HG03439 (cell line): Measurements from ENCODE around the gene ITPKA.

ENCODE experiments used
- ATAC-seq: cut with Tn5 transposase; IDR thresholded peaks from one replicate; pipeline ENCODE4 v1.9.1; 2021; ENCODE audit warnings: mild to moderate bottlenecking, moderate library complexity; ENCODE audit not compliant: unreplicated experiment

Gene ITPKA

DNA sequence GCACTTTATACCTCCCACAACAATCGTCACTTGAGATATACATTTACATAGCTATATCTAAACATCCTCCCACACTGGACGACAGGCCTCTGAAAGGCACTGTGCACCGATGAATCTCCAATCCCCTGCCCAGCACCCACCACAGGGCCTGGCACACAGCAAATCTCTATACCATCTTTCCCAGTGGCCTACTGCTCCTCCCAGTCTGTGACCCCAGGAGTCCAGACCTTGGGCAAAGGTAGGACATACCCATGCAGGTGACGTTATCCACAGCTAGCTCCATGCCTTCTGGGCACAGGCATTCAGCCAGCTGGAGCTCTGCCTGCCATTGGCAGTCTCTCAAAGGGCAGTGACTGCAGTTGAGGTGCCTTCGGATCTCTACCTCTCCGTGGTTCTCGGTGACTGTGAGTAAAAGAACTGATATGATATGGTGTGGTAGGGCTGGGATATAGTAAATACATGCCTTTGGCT lies 14.2 kb downstream of the ITPKA start:
- no peak for ATAC-seq

DNA sequence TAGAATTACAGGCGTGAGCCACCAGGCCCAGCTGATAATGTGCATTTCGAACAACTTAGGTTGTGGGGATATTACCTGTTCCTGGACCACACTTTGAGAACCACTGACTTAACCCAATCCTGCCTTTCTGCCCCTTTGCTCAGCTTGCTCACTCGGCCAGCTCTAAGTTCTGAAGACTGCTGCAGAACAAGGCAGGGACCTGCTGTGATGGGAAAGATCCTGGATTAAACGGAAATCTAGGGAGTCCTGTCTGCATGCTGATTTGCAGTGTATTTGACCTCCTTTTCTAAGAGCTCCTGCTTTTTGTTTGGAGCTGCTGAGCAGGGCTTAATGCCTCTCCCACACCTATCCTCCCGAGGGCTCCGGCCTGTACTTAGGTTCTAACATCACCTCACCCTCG lies 17.1 kb downstream of the ITPKA start:
- ATAC-seq: no peak

DNA sequence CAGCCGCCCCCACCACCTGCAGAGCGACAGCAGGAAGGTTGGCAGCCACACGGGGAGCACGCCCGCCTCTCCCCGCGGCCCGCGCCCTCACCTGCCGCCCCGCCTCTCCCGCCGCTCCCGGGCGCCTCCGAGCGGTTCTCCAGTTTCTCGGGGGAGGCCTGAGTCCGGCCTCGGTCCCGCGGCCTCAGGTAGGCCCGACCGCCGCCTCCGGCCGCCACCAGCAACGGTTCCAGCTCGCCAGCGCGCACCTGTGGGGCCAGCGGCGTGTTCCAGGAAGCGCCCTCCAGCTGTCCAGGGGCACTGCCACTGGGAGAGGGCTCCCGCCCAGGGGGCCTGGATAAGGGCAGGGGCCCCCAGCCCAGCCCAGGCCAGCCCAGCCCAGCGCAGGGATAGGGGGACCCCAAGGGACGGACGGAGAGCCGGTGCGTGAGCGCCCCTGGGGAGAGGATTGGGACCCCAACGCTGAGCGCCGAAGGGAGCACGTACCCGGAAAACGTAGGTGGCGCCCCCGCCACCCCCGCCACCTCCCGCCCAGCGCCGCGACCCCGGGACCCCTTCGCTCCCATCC lies 17.7 kb downstream of the ITPKA start:
- ATAC-seq: no peak

DNA sequence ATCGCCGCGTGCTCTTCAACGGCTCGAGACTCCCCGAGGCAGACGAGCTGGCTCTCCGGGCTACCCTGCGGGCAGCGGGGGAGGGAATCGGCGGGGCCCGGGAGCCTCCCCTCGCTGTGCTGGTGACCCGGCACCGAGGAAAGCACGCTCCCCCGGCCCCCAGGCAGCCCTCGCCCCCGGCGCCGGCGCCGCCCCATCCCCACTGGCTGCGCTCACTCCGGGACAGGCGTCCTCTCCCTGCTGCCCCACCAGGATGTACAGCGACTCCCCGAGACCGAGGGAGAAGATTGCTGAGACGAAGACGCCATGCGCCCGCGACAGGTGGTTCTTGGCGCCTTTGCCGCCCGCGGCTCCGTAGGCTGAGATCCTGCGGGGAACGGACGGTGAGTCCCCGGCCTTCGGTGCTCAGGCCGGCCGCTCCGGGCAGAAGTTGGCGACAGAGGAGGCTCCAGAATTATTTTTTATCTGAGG lies 18.3 kb downstream of the ITPKA start:
- no peak for ATAC-seq

DNA sequence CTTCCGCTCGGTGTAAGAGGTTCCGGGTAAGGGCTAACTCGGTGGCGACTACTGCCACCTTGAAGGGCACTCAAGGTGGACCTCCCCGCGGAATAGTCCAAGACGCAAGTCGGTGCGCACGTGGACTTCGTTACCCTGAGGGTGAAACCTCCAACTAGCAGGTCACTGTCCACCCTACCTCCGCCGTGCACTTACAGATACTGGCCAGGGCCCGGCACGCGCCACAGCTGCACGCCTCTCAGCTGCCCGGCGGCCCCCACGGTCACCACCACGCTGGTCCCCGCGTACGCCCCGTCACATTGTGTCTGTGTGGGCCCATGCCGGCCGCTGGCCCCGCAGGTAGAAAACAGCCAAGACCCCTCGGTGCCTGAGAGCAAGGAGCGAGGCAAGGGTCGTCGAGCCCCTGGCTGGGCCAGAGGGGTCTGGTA lies 18.9 kb downstream of the ITPKA start:
- no peak for ATAC-seq

DNA sequence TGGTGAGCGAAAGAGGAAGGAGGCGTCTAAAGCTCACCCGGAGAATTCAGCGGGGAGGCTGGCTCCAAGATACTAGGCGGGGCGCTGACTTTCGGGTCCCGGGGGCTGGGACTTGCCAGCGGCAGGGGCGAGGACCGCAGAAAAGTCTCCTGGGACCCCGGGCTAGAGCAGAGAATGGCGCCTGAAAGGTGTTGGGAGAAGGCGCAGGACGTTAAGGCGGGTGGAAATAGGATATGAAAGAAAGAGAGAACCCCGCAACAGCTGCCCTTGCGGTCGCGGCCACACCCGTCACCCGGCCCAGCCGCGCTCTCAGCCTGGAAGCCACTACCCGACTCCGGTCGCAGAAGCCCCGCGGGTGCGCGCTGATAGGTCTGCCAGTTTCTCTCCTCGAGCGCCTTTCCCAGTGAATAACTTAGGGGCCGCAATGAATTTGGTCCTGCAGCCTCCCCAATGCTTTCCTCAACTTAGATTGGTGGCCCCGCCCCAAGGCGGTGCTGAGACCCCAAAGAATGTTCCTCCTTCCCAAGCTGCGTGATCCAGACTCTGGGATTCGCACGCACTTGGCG lies 19.3 kb downstream of the ITPKA start:
- ATAC-seq: no peak

DNA sequence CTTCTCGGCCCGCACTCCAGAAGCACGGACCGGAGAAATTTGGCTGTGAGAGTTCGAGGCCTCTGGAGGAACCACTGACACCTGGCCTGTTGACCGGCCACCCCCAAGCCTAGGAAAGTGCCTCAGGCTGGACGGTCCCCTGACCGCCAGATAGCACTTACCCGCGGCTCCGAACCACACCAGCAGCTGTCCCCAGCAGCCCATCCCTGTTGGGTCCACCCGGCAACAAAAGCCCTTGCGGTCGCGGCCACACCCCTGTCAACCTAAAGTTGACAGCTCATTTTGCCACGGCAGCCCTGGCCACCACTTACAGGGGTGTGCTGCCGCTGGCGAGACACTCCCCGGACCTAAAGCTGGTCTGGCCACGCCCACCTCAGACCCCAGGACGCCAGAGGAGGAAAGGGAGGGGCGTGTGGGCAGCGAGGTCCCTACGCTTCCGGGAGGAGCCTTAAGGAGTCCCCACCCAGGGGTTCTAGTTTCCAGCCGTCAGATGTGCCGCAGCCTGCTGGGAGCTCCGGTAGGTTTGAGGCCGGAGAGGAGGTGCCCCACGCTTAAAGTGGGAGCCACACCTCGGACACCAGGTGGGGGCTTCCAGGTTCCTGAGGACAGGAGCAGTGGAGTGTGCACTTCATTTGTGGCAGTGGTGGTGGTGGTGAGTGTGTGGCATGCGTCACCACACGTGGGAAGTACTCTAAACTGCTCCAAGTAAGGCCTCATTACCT lies 20.0 kb downstream of the ITPKA start, which contains the start of gene LTK:
Gene LTK, minus strand, starts transcription at position 322 of the 722 bp plus-strand sequence. Its CDS starts 118 bp downstream, at position 204.
- no peak for ATAC-seq

DNA sequence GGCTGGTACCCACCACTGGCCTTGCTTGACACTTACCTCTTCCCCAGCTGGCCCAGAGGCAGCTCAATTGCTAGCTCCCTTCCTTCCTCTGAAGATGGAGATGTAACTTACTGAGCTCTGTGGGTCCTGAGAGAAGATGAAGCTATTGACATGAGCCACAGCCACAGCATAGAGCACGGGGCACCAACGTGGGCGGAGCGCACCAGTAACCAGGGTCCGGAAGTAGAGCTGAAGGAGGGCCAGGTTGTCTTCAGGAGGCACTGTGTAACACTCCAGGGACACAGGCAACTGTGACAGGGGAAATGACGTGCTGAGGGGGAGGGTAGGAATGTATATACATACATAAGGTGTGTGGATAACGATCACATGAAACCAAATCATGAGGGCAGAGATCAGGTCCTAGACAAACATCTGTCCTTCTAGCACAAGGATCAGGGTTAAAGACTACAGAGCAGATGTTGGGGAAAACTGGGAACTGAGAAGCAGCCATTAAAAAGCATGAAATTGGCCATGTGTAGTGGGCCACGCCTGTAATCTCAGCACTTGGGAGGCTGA lies 24.3 kb downstream of the ITPKA start:
- ATAC-seq: no peak

DNA sequence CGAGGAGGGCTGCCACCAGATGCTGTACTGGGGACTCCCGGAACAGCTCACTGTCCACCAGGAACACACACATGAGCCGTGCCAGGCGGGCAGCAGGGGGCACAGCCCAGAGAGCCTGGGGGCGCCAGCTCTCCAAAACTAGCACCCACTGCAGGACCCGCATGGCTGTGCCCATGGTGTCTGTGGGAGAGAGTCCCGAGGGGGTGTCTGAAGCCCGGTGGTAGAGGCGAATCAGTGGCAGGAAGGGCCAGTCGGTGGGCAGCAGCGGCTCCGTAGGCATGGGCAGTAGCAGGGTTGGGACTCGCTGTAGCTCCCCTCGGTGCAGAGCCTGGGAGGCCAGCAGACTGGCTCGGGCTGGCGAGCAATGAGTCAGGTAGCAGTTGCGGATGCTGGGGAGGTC lies 27.0 kb downstream of the ITPKA start:
- no peak for ATAC-seq

DNA sequence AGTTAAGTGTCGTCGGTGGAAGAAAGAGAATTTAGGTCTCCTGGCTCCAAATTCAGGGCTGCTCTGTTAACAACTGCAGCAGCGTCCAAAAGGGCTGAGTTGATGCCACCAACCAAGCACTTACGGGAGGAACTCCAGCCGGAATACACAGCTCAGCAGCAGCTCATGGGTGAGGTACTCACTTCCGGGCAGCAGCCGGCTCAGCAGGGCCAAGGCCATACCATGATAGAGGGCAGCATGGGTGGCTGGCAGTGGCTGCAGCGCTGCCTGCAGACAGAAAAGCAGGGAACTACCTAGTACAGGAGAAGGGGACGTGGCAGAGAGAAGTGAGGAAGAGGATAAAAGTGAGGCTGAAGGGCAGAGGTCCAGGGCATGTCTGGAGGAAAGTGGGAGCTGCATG lies 27.9 kb downstream of the ITPKA start:
- no peak for ATAC-seq

DNA sequence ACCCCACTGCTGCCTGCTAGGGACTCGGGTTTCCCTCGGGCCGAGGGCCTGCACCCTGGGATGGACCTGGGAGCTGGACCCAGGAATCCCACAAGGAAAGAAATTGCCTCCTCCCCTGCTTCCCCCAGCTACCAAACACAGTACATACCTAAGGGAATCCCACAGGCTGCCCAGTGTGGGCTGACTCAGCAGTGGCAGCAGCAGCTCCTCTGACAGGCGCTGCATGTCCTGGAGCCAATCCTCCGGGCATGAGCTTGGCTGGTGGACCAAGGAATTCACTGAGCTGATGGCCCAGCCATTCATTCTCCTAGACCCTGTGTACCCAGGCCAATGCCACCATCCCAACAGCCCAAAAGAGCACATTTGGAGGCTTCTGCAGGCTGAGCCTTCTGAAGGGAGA lies 29.4 kb downstream of the ITPKA start:
- no peak for ATAC-seq

DNA sequence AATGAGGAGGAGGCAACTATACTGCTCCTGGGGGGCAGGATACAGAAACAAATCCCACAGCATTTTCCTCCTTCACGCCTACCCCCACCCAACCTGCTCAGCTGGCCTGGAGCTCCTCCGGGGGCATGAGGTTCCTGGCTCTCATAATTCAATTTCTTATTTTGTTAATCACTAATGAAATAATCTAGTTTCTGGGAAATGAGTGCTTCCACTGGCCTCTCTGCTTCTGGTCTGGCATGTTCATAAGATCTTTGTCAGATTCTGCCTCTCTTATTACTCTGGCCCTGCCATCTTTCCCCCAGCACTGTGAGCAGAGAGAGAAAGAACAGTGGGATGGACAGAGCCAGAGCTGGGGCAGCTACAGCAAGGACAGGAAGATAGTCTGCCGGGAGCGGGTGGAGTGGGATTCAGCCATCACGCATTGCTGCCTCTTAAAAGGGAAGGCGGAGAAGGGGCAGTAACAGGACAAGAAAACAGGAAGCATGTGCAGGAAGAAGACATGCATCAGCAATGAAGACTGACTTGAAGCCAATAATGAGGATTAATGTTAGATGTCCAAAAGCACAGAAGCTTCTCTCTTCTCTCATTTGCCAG lies 36.8 kb downstream of the ITPKA start:
- ATAC-seq: no peak

DNA sequence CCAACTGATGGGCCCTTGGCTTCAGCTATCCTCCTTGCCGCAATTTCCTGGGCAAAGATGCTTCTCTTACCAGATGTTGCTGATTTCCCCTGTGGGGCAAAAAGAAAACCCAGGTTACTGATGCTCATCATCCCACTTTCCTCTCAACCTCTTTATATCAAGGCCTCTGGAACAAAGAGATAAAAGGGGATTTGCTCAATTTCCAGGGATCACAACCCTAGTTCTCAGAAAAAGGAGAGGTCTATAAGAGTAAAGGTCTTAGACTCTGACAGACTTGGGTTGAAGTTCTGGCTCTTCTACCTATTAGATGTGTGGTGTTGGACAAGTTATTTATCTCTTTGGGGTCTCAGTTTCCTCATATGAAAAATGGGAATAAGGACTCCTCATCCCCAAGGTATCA lies 41.9 kb downstream of the ITPKA start:
- ATAC-seq: no peak

DNA sequence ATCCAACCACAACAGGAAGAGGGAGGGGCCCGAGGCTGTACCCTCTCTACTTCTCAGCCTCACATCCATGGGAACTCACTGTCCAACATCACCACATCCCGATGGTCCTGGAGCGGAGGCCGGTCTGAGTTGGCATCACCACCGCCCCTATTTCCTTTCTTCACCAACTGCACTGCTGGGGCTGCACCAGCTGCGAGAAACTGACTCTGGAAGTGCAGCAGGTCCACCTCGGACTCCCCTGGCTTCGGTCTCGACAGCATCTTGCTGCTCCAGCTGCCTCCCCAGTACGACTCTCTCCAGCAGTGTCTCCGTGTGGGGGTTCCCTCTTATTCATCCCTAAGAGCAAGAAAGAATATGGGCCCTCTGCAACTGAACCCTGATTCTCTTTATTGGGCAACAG lies 43.2 kb downstream of the ITPKA start:
- ATAC-seq: no peak

DNA sequence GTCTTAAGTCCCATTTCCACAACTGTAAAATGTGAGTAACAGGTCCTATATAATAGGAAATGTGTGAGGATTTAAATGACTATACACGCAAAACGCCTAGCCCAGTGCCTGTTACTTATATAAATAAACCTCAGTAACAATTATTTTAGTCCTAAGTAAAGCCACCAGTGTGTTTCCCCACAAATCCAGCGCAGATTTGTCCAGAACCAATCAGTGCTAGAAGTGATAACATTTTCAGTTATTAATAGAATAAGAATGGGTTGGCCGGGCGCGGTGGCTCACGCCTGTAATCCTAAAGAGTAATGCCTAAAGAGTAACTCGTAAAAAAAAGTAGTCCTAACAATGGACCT lies 49.8 kb downstream of the ITPKA start:
- ATAC-seq: no peak

DNA sequence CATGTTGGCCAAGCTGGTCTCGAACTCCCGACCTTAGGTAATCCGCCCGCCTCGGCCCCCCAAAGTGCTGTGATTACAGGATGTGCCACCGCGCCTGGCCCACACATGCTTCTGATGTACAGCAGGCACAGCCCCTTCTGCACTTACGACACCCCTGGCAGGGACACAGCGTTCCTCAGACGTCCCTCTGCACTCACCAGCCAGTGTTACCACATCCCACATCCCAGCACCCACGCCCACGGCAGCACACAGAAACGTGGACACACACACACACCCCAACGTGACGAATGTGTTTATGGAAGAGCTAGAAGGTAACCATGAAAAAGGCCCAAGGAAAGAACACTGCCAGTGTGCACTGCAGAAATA lies 51.0 kb downstream of the ITPKA start:
- ATAC-seq: no peak

DNA sequence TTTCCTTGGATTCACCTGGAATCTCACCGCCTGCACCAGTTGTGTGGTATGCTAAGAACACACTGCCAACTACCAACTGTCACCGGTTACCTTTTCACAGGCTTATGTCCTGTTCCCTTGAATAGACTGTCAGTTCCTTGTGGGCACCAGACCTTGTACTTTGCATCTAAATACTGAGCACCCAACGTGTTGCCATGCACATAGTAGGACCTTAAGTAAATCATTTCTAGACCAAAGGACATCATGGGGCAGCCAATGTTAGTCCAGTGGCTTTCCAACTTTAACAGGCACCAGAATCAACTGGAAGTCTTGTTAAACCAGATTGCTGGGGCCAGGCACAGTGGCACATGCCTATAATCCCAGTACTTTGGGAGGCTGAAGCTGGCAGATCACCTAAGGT lies 51.5 kb downstream of the ITPKA start:
- no peak for ATAC-seq

DNA sequence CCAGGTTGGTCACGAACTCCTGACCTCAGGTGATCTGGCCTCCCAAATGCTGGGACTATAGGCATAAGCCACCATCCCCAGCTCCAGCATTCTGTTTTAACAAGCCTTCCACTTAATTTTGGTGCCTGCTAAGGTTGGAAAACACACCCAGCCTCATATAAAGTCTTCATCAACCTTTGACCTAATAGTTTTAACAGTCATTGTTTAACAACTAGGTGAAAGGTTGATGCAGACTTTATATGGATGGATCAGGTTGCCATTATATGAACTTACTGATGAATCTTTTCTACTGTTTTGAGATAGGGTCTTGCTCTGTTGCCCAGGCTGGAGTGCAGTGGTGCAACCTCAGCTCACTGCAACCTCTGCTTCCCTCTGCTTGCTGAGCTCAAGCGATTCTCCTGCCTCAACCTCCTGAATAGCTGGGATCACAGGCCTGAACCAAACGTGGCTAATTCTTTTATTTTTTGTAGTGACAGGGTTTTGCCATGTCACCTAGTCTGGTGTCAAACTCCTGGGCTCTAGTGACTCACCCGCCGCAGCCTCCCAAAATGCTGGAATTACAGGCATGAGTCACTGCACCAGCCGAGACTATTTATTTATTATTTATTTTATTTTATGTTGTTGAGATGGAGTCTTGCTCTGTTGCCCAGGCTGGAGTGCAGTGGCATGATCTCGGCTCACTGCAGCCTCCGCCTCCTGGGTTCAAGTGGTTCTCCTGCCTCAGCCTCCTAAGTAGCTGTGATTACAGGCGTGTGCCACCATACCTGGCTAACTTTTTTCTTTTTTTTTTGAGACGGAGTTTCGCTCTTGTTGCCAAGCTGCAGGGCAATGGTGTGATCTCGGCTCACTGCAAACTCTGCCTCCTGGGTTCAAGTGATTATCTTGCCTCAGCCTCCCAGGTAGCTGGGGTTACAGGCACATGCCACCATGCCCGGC lies 53.4 kb downstream of the ITPKA start:
- ATAC-seq: no peak

DNA sequence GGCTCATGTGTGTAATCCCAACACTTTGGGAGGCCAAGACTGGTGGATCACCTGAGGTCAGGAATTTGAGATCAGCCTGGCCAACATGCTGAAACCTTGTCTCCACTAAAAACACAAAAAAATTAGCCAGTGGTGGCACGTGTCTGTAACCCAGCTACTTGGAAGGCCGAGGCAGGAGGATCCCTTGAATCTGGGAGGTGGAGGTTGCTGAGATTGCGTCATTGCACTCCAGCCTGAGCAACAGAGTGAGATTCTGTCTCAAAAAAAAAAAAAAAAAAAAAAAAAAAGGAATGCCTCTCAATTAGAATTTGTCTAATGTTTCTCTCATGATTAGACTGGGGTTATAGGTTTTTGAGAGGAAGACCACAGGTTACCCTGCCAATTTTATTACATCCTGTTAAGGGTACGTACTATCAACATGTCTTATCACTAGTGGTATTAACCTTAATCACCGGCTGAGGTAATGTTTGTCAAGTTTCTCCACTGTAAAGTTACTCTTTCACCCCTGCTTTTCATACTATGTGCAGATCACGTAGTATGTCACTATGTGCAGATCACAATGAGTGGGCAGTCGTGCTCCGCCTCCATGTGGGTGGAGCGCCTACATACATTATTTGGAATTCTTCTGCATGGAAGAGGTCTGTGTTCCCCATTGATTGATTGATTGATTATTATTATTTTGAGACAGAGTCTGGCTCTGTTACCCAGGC lies 56.5 kb downstream of the ITPKA start:
- no peak for ATAC-seq
